ENCODE measurements around the gene WDR37.

The WDR37 gene

DNA sequence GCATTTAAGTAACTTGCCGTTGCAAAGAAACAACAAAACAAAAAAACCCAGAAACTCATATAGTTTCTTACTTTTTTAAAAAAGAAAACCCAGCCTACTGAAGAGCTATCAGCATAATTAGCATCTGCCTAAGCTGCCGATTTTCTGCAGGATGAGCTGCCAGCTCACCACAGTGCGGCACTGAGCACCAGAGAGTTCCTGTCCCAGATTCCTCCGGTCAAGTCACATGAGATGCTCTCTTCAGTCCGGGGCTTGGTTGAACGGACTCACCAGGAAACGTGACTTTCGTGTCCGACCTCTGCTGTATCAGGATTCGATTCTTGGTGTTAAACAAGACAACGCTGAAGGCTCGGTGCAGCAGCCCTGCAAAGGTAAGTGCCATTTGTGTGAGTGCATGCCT lies 33.8 kb upstream of the WDR37 start:
- H2BK12ac ChIP-seq (ENCODE audit: low read length), result no peak overlapping the region
- no peak for DNase-seq (ENCODE audit: low spot score)

DNA sequence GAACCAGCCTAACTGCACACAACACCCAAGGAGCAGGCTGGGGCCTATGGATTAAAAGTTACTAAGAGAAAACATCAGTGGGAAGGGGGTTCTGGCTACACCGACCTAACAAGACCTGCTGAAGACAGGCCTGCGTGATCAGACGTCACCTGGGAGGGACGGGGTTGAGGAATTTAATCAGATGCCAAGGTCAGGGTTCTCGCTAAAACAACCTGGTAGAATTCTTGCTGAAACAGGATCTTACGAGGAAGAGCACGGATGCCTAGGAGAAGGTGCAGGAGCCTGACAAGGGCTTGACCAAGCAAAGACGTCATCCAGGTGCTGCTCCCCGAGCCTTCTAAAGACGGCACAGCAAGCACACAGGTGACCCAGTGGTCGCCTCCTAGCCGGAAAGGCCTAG lies 32.1 kb upstream of the WDR37 start:
- no peaks in the 10 kb centered on the region for H3K79me1 ChIP-seq (ENCODE audit: low read depth, low read length)
- H2BK120ac ChIP-seq (ENCODE audit: low read depth, low read length), result no peak overlapping the region
- no peak overlapping the region for H2BK15ac ChIP-seq (ENCODE audit: low read length)
- no peak overlapping the region for H3K27ac ChIP-seq (replicated peaks; ENCODE audit: low read length)
- no peak overlapping the region for H3K4me3 ChIP-seq (ENCODE audit: low read length in 2 of 2)
- no peak for DNase-seq (ENCODE audit: low spot score)
- no peaks in the 10 kb centered on the region for H3K27me3 ChIP-seq (ENCODE audit: control insufficient read depth in 3 of 3, insufficient read depth in 3 of 3, low read depth in 1 of 3, low read length in 3 of 3)
- no peak overlapping the region for H4K91ac ChIP-seq (ENCODE audit: low read depth, low read length, poor library complexity)
- H3K14ac ChIP-seq (ENCODE audit: low read length), result no peak overlapping the region
- H2BK5ac ChIP-seq (ENCODE audit: low read length), result no peak overlapping the region
- no peak overlapping the region for H2AK5ac ChIP-seq (ENCODE audit: low read depth, low read length)
- no peak overlapping the region for H3K4me2 ChIP-seq (ENCODE audit: insufficient read depth, low read length, poor library complexity, severe bottlenecking)
- H2AFZ ChIP-seq (ENCODE audit: low read length), result no peak overlapping the region
- H3K4ac ChIP-seq (ENCODE audit: low read length), result no peak overlapping the region
- no peak overlapping the region for H2BK12ac ChIP-seq (ENCODE audit: low read length)
- no peak overlapping the region for H3K18ac ChIP-seq (ENCODE audit: low read length)
- no peak overlapping the region for H4K8ac ChIP-seq (ENCODE audit: low read depth, low read length)
- peaks cover 5 to 14% of the 10 kb centered on the region in 2 donors for H3K36me3 ChIP-seq (replicated peaks in 1 of 2; ENCODE audit: control insufficient read depth in 2 of 2, insufficient read depth in 2 of 2, low read length in 2 of 2)
- H3K23ac ChIP-seq (ENCODE audit: low read depth, low read length, poor library complexity), result no peak overlapping the region
- H3K9ac ChIP-seq (ENCODE audit: low read depth, low read length, poor library complexity), result no peak overlapping the region
- H3K9me3 ChIP-seq (replicated peaks in 1 of 2; ENCODE audit: control insufficient read depth in 2 of 2, insufficient read depth in 1 of 2, low read depth in 1 of 2, low read length in 2 of 2), result no peaks in the 10 kb centered on the region
- H3K4me1 ChIP-seq (ENCODE audit: control insufficient read depth in 2 of 2, insufficient read depth in 1 of 2, low read depth in 1 of 2, low read length in 2 of 2), result no peaks in the 10 kb centered on the region
- no CpG with 5 or more reads among the region's 12 CpGs for WGBS, 2 donors (ENCODE audit: extremely low coverage in 2 of 2, insufficient read length in 2 of 2, insufficient replicate concordance in 1 of 2)

More for the DNA sequence above, 33.8 kb upstream of the WDR37 start:
- Histone ChIP-seq H2AFZ (ENCODE audit: low read length) (no peak overlapping the region), H2BK5ac (ENCODE audit: low read length) (no peak overlapping the region), H3K27me3 (ENCODE audit: control insufficient read depth in 3 of 3, insufficient read depth in 3 of 3, low read depth in 1 of 3, low read length in 3 of 3) (no peaks in the 10 kb centered on the region), H3K23ac (ENCODE audit: low read depth, low read length, poor library complexity) (no peak overlapping the region), H3K14ac (ENCODE audit: low read length) (no peak overlapping the region), H3K4ac (ENCODE audit: low read length) (no peak overlapping the region), H4K8ac (ENCODE audit: low read depth, low read length) (no peak overlapping the region), H3K4me3 (ENCODE audit: low read length in 2 of 2) (no peak overlapping the region), H2BK15ac (ENCODE audit: low read length) (no peak overlapping the region), H3K9me3 (replicated peaks in 1 of 2; ENCODE audit: control insufficient read depth in 2 of 2, insufficient read depth in 1 of 2, low read depth in 1 of 2, low read length in 2 of 2) (no peaks in the 10 kb centered on the region), H3K79me1 (ENCODE audit: low read depth, low read length) (no peaks in the 10 kb centered on the region), H3K36me3 (replicated peaks in 1 of 2; ENCODE audit: control insufficient read depth in 2 of 2, insufficient read depth in 2 of 2, low read length in 2 of 2) (peaks cover 10 to 27% of the 10 kb centered on the region in 2 donors), H2BK120ac (ENCODE audit: low read depth, low read length) (no peak overlapping the region), H3K4me1 (ENCODE audit: control insufficient read depth in 2 of 2, insufficient read depth in 1 of 2, low read depth in 1 of 2, low read length in 2 of 2) (no peaks in the 10 kb centered on the region), H3K27ac (replicated peaks; ENCODE audit: low read length) (no peak overlapping the region), H3K9ac (ENCODE audit: low read depth, low read length, poor library complexity) (no peak overlapping the region), H3K18ac (ENCODE audit: low read length) (no peak overlapping the region), H4K91ac (ENCODE audit: low read depth, low read length, poor library complexity) (no peak overlapping the region), H2AK5ac (ENCODE audit: low read depth, low read length) (no peak overlapping the region), H3K4me2 (ENCODE audit: insufficient read depth, low read length, poor library complexity, severe bottlenecking) (no peak overlapping the region)
- no CpG with 5 or more reads among the region's 12 CpGs for WGBS, 2 donors (ENCODE audit: extremely low coverage in 2 of 2, insufficient read length in 2 of 2, insufficient replicate concordance in 1 of 2)

DNA sequence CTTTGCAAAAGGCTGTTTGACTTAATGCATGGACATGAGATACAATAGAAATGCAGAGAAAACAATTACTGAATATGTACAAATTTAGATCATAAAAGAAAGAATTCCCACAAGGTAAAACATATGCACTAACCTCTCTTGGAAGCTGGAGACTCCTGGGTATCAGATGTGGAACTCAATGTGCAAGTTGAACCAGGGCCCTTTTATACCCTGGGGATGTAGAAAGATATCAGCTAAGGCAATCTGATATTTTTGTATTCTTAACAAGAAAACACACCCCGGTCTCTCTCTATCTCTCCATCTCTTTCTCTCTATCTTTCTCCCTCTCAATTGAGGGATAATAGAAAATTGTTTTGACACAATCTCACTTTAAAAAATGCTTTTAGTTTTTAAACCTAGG lies 30.5 kb upstream of the WDR37 start, which contains the start of gene IDI2:
TSS of gene IDI2 (minus strand) at position 177 of the 400 bp plus-strand sequence. CDS start 1,136 bp downstream, outside the sequence.
- Histone ChIP-seq H3K18ac (ENCODE audit: low read length) (no peak within 1 kb of the TSS), H3K14ac (ENCODE audit: low read length) (no peak within 1 kb of the TSS), H3K27ac (replicated peaks; ENCODE audit: low read length) (no peak within 1 kb of the TSS), H2AK5ac (ENCODE audit: low read depth, low read length) (no peak within 1 kb of the TSS), H2BK15ac (ENCODE audit: low read length) (no peak within 1 kb of the TSS), H4K8ac (ENCODE audit: low read depth, low read length) (no peak within 1 kb of the TSS), H3K4me2 (ENCODE audit: insufficient read depth, low read length, poor library complexity, severe bottlenecking) (no peak within 1 kb of the TSS), H3K79me1 (ENCODE audit: low read depth, low read length) (no peaks in the 10 kb centered on the region), H2BK5ac (ENCODE audit: low read length) (no peak within 1 kb of the TSS), H3K23ac (ENCODE audit: low read depth, low read length, poor library complexity) (no peak within 1 kb of the TSS), H3K4ac (ENCODE audit: low read length) (no peak within 1 kb of the TSS), H3K4me3 (ENCODE audit: low read length in 2 of 2) (no peak within 1 kb of the TSS), H2BK12ac (ENCODE audit: low read length) (no peak within 1 kb of the TSS), H4K91ac (ENCODE audit: low read depth, low read length, poor library complexity) (no peak within 1 kb of the TSS), H3K9me3 (replicated peaks in 1 of 2; ENCODE audit: control insufficient read depth in 2 of 2, insufficient read depth in 1 of 2, low read depth in 1 of 2, low read length in 2 of 2) (no peaks in the 10 kb centered on the region), H3K27me3 (ENCODE audit: control insufficient read depth in 3 of 3, insufficient read depth in 3 of 3, low read depth in 1 of 3, low read length in 3 of 3) (no peaks in the 10 kb centered on the region), H3K9ac (ENCODE audit: low read depth, low read length, poor library complexity) (no peak within 1 kb of the TSS), H2AFZ (ENCODE audit: low read length) (no peak within 1 kb of the TSS), H3K4me1 (ENCODE audit: control insufficient read depth in 2 of 2, insufficient read depth in 1 of 2, low read depth in 1 of 2, low read length in 2 of 2) (no peaks in the 10 kb centered on the region), H2BK120ac (ENCODE audit: low read depth, low read length) (no peak within 1 kb of the TSS), H3K36me3 (replicated peaks in 1 of 2; ENCODE audit: control insufficient read depth in 2 of 2, insufficient read depth in 2 of 2, low read length in 2 of 2) (peaks cover 0 to under 1% of the 10 kb centered on the region in 2 donors)
- DNase-seq (ENCODE audit: low spot score), result no peak
- WGBS, 2 donors (ENCODE audit: extremely low coverage in 2 of 2, insufficient read length in 2 of 2, insufficient replicate concordance in 1 of 2), result no CpG with 5 or more reads among the region's 1 CpG

DNA sequence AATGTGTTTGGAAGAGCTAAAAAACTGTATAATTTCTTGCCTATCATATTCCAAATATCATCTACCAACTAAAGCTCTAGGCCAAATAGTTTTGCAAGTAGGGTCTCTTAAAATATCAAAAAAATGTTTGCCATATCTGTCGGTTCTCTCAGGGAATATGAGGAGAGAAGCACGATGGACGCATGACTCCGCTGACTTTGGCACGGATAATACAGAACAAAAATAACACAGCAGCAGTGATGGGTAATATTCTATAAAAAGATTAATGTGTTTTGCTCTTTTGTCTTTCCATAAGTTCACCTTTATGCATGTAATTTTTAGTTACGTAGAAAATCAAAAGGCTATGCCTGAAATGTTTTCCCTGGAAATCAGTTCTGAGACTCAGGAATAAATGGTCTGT lies 29.6 kb upstream of the WDR37 start:
- Histone ChIP-seq H3K4me2 (ENCODE audit: insufficient read depth, low read length, poor library complexity, severe bottlenecking) (no peak overlapping the region), H4K91ac (ENCODE audit: low read depth, low read length, poor library complexity) (no peak overlapping the region)

More for the DNA sequence above, 29.6 kb upstream of the WDR37 start:
- Histone ChIP-seq H2AFZ (ENCODE audit: low read length) (no peak overlapping the region), H2BK15ac (ENCODE audit: low read length) (no peak overlapping the region), H3K4me1 (ENCODE audit: control insufficient read depth in 2 of 2, insufficient read depth in 1 of 2, low read depth in 1 of 2, low read length in 2 of 2) (no peaks in the 10 kb centered on the region), H3K9me3 (replicated peaks in 1 of 2; ENCODE audit: control insufficient read depth in 2 of 2, insufficient read depth in 1 of 2, low read depth in 1 of 2, low read length in 2 of 2) (no peaks in the 10 kb centered on the region), H3K18ac (ENCODE audit: low read length) (no peak overlapping the region), H3K27me3 (ENCODE audit: control insufficient read depth in 3 of 3, insufficient read depth in 3 of 3, low read depth in 1 of 3, low read length in 3 of 3) (no peaks in the 10 kb centered on the region), H2BK12ac (ENCODE audit: low read length) (no peak overlapping the region), H4K8ac (ENCODE audit: low read depth, low read length) (no peak overlapping the region), H3K36me3 (replicated peaks in 1 of 2; ENCODE audit: control insufficient read depth in 2 of 2, insufficient read depth in 2 of 2, low read length in 2 of 2) (no peaks in the 10 kb centered on the region), H3K23ac (ENCODE audit: low read depth, low read length, poor library complexity) (no peak overlapping the region), H2BK5ac (ENCODE audit: low read length) (no peak overlapping the region), H3K14ac (ENCODE audit: low read length) (no peak overlapping the region), H3K4ac (ENCODE audit: low read length) (no peak overlapping the region), H2BK120ac (ENCODE audit: low read depth, low read length) (no peak overlapping the region), H2AK5ac (ENCODE audit: low read depth, low read length) (no peak overlapping the region), H3K27ac (replicated peaks; ENCODE audit: low read length) (no peak overlapping the region), H3K9ac (ENCODE audit: low read depth, low read length, poor library complexity) (no peak overlapping the region), H3K4me3 (ENCODE audit: low read length in 2 of 2) (no peak overlapping the region), H3K79me1 (ENCODE audit: low read depth, low read length) (no peaks in the 10 kb centered on the region)
- DNase-seq (ENCODE audit: low spot score), result no peak
- WGBS, 2 donors (ENCODE audit: extremely low coverage in 2 of 2, insufficient read length in 2 of 2, insufficient replicate concordance in 1 of 2), result no CpG with 5 or more reads among the region's 6 CpGs
